HL-60 (cell line): ENCODE measurements around the gene NEUROG1.

Source experiments
- DNase-seq, 2 experiments: peaks; one replicate each; pipeline ENCODE4 v3.0.0-alpha.2; 2010 to 2020; ENCODE audit warnings: low read depth in 1 of 2, low spot score in 1 of 2
- H3K27ac ChIP-seq: fragments of 250-450 bp; sonication (Bioruptor Pico); replicated peaks from 2 replicates; pipeline ENCODE4 v1.5.1; 2020; ENCODE audit warnings: mild to moderate bottlenecking, moderate library complexity
- H3K27me3 ChIP-seq: fragments of 250-450 bp; sonication (Bioruptor Pico); 2 replicates; pipeline ENCODE4 v1.5.1; 2021; ENCODE audit warnings: mild to moderate bottlenecking, moderate library complexity; ENCODE audit not compliant: insufficient read depth, poor library complexity, severe bottlenecking
- H3K4me3 ChIP-seq: replicated peaks from 2 replicates; pipeline ENCODE4 v1.5.1; 2011; ENCODE audit warnings: mild to moderate bottlenecking, control low read depth, low read length; ENCODE audit not compliant: insufficient read depth
- GABPA ChIP-seq: IDR thresholded peaks from 2 replicates; pipeline ENCODE4 v1.6.1; 2012; ENCODE audit warnings: low read depth
- POLR2AphosphoS5 ChIP-seq: IDR thresholded peaks from 2 replicates; pipeline ENCODE4 v1.6.1; 2012; ENCODE audit warnings: low read depth
- SPI1 ChIP-seq: IDR thresholded peaks from 2 replicates; pipeline ENCODE4 v1.6.1; 2012; ENCODE audit warnings: low read depth, mild to moderate bottlenecking, borderline replicate concordance
- TF ChIP-seq, protein P1 (sequence below): IDR thresholded peaks from 2 replicates; pipeline ENCODE4 v1.6.1; 2012; ENCODE audit warnings: low read depth; ENCODE audit not compliant: insufficient replicate concordance
- TF ChIP-seq, protein P2 (sequence below): IDR thresholded peaks from one replicate; pipeline ENCODE4 v1.5.1; 2011; ENCODE audit warnings: low read length, control low read depth, inconsistent platforms; ENCODE audit not compliant: insufficient read depth

The NEUROG1 gene

DNA sequence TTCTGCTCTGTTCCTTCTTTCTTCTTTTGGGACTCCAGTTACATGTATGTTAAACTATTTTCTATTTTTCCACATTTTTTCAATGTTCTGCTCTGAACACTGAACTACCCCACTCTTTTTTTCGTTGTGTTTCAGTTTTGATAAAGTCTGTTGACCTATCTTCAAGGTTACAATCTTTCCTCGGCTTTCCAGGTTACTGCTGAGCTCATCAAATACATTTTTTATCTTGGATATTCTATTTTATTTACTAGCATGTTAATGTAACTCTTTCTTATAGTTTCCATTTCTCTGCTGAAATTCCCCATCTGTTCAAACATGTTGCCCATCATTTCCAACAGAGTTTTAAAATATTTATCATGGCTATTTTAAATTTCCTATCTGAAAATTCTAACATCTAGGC is 13.8 kb downstream of the NEUROG1 start:
- no peak for DNase-seq
- H3K4me3 ChIP-seq: no peak overlapping the region
- TF ChIP-seq, protein P1, sequence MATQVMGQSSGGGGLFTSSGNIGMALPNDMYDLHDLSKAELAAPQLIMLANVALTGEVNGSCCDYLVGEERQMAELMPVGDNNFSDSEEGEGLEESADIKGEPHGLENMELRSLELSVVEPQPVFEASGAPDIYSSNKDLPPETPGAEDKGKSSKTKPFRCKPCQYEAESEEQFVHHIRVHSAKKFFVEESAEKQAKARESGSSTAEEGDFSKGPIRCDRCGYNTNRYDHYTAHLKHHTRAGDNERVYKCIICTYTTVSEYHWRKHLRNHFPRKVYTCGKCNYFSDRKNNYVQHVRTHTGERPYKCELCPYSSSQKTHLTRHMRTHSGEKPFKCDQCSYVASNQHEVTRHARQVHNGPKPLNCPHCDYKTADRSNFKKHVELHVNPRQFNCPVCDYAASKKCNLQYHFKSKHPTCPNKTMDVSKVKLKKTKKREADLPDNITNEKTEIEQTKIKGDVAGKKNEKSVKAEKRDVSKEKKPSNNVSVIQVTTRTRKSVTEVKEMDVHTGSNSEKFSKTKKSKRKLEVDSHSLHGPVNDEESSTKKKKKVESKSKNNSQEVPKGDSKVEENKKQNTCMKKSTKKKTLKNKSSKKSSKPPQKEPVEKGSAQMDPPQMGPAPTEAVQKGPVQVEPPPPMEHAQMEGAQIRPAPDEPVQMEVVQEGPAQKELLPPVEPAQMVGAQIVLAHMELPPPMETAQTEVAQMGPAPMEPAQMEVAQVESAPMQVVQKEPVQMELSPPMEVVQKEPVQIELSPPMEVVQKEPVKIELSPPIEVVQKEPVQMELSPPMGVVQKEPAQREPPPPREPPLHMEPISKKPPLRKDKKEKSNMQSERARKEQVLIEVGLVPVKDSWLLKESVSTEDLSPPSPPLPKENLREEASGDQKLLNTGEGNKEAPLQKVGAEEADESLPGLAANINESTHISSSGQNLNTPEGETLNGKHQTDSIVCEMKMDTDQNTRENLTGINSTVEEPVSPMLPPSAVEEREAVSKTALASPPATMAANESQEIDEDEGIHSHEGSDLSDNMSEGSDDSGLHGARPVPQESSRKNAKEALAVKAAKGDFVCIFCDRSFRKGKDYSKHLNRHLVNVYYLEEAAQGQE: no peak
- TF ChIP-seq, protein P2, sequence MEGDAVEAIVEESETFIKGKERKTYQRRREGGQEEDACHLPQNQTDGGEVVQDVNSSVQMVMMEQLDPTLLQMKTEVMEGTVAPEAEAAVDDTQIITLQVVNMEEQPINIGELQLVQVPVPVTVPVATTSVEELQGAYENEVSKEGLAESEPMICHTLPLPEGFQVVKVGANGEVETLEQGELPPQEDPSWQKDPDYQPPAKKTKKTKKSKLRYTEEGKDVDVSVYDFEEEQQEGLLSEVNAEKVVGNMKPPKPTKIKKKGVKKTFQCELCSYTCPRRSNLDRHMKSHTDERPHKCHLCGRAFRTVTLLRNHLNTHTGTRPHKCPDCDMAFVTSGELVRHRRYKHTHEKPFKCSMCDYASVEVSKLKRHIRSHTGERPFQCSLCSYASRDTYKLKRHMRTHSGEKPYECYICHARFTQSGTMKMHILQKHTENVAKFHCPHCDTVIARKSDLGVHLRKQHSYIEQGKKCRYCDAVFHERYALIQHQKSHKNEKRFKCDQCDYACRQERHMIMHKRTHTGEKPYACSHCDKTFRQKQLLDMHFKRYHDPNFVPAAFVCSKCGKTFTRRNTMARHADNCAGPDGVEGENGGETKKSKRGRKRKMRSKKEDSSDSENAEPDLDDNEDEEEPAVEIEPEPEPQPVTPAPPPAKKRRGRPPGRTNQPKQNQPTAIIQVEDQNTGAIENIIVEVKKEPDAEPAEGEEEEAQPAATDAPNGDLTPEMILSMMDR: no peak
- TF ChIP-seq POLR2AphosphoS5 (no peak), GABPA (no peak), SPI1 (no peak)
- H3K27ac ChIP-seq: no peak overlapping the region
- H3K27me3 ChIP-seq: no peaks in the 10 kb centered on the region

DNA sequence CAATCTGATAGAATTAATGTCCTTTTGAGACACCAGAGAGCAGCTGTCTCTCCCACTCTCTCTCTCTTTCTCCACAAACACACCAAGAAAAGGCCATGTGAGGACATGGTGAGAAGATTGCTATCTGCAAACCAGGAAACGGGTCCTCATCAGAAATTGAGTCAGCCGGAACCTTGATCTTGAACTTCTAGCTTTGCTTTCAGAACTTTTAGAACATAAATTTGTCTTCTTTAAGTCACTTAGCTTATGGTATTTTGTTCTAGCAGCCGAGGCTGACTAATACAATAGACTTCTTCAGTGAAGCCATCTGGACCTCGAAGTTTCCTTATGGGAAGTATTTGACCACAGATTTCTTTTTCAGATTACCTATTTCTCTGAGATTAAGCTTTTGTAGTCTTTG is 18.1 kb downstream of the NEUROG1 start:
- Histone ChIP-seq H3K4me3 (no peak overlapping the region), H3K27ac (no peak overlapping the region), H3K27me3 (no peaks in the 10 kb centered on the region)
- TF ChIP-seq GABPA (no peak), SPI1 (no peak), POLR2AphosphoS5 (no peak)
- TF ChIP-seq, protein P1: no peak
- TF ChIP-seq, protein P2: no peak
- no peak for DNase-seq

DNA sequence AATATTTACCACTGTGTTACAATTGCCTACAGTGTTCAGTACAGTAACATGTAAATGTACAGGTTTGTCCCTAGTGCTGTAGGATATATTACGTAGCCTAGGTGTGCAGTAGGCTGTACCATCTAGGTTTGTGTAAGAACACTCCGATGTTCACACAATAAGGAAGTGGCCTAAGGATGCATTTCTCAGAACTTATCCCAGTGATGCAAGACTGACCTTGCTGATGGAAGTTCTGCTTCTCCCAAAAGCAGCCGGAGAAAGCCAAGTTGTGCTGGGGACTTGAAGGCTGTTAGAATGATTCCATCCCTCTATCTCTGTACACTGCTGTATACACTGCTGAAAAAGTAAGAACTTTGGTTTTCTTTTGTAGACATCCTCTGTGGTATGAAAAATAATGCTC is 21.6 kb downstream of the NEUROG1 start:
- no peak for DNase-seq
- H3K27ac ChIP-seq: no peak overlapping the region
- H3K4me3 ChIP-seq: no peak overlapping the region
- H3K27me3 ChIP-seq: no peaks in the 10 kb centered on the region
- TF ChIP-seq, protein P1: no peak
- TF ChIP-seq POLR2AphosphoS5: no peak
- TF ChIP-seq GABPA: no peak
- TF ChIP-seq, protein P2: no peak
- TF ChIP-seq SPI1: no peak
